ENCODE data around the gene PPP1R26.

- no peak for TF ChIP-seq CTCF (IDR thresholded peaks at IDR 0.05)
- TF ChIP-seq POLR2A (IDR thresholded peaks at IDR 0.05): no peak
Measured at GRCh38 chr9:135468854-135469521, 10.6 kb upstream of the PPP1R26 start.

Measured in prostate gland (tissue), 2 donors.